Cardiac muscle cell (in vitro differentiated cells and primary cell): ENCODE results near the gene RAD54L2. TPM values are rescaled to one million over a fixed set of nuclear protein-coding genes. Genes with fewer than 3 reads are reported as not detected.
A peak's percentile ranks its signal among the peaks of the same experiment; 100 is the strongest.

Experiments used
- DNase-seq, 2 donors: peaks; one replicate each; pipeline versions ENCODE4 v3.0.0 to v3.0.0-alpha.2; 2010 to 2017; ENCODE audit warnings: low read depth in 1 of 2, low spot score in 1 of 2
- H3K27ac ChIP-seq: fragments of 200-600 bp; sonication (generic); 2 replicates; pipeline ENCODE4 v1.5.1; 2016
- H3K27me3 ChIP-seq: fragments of 200-600 bp; sonication (generic); 2 replicates; pipeline ENCODE4 v1.6.0; 2016; ENCODE audit warnings: control low read depth
- H3K36me3 ChIP-seq: fragments of 200-600 bp; sonication (generic); 2 replicates; pipeline ENCODE4 v1.5.1; 2016; ENCODE audit warnings: control low read depth
- H3K4me1 ChIP-seq: fragments of 200-600 bp; sonication (generic); 2 replicates; pipeline ENCODE4 v1.8.1; 2017; ENCODE audit warnings: low read depth, mild to moderate bottlenecking, mixed run types
- H3K4me3 ChIP-seq: fragments of 200-600 bp; sonication (generic); 2 replicates; pipeline ENCODE4 v1.5.1; 2016; ENCODE audit warnings: mild to moderate bottlenecking
- H3K9me3 ChIP-seq: fragments of 200-600 bp; sonication (generic); 2 replicates; pipeline ENCODE4 v1.5.1; 2017; ENCODE audit warnings: low read depth, mild to moderate bottlenecking, control low read depth
- CTCF ChIP-seq: IDR thresholded peaks from 2 replicates; pipeline ENCODE4 v1.5.1; 2012; ENCODE audit warnings: low read depth, mild to moderate bottlenecking, low read length
- polyA plus RNA-seq: library from polyadenylated mRNA; unstranded; fragments of >200 nt; fragmentation: Nextera tagmentation; extraction: Ambion mirVana; gene quantifications from 2 replicates; pipeline ENCODE4 v1.2.1, GENCODE V29; 2016
- total RNA-seq: library from RNA; depleted of rRNA; stranded (reverse); fragments of >200 nt; gene quantifications from 2 replicates; pipeline ENCODE4 v1.2.3, GENCODE V29; 2016

Gene RAD54L2
- total RNA-seq (14.0 and 22.0 TPM in 2 replicates), polyA plus RNA-seq (19.5 and 26.3 TPM in 2 replicates)

- H3K4me3 ChIP-seq = peak within 1 kb of the TSS; percentile 94
- H3K27me3 ChIP-seq = no peaks in the 10 kb centered on the region
- peak within 1 kb of the TSS; percentile 94 for H3K27ac ChIP-seq
- peak; percentile 92 for DNase-seq
- no peaks in the 10 kb centered on the region for H3K9me3 ChIP-seq
- peaks cover 5% of the 10 kb centered on the region for H3K36me3 ChIP-seq
- TF ChIP-seq CTCF = peak; percentile 23
- peaks cover 8% of the 10 kb centered on the region for H3K4me1 ChIP-seq
Observed at GRCh38 chr3:51538459-51539290, at the start of gene RAD54L2. Gene RAD54L2, plus strand, starts transcription at chr3:51538719. Its CDS starts 51,702 bp downstream, at chr3:51590421.

- Histone ChIP-seq H3K4me3 (peak overlapping the region; percentile 92), H3K27me3 (no peaks in the 10 kb centered on the region), H3K9me3 (no peaks in the 10 kb centered on the region), H3K4me1 (peaks cover 6% of the 10 kb centered on the region), H3K36me3 (no peaks in the 10 kb centered on the region), H3K27ac (peak overlapping the region; percentile 98)
- DNase-seq = peak; percentile 96
- no peak for TF ChIP-seq CTCF
Observed at GRCh38 chr3:51498876-51499738, 39.4 kb upstream of the RAD54L2 start.

GRCh38 chr3:51500632-51501131 is 37.8 kb upstream of the RAD54L2 start:
- peaks cover 6% of the 10 kb centered on the region for H3K4me1 ChIP-seq
- H3K9me3 ChIP-seq = no peaks in the 10 kb centered on the region
- no peaks in the 10 kb centered on the region for H3K36me3 ChIP-seq
- no peak for TF ChIP-seq CTCF
- peak overlapping the region; percentile 92 for H3K4me3 ChIP-seq
- DNase-seq = no peak
- peak overlapping the region; percentile 82 for H3K27ac ChIP-seq
- no peaks in the 10 kb centered on the region for H3K27me3 ChIP-seq

- peak; percentile 84 to 85 for DNase-seq
- H3K27me3 ChIP-seq = no peaks in the 10 kb centered on the region
- TF ChIP-seq CTCF = peak; percentile 95
- H3K9me3 ChIP-seq = no peaks in the 10 kb centered on the region
- no peak overlapping the region for H3K4me3 ChIP-seq
- no peaks in the 10 kb centered on the region for H3K36me3 ChIP-seq
- peaks cover 6% of the 10 kb centered on the region for H3K4me1 ChIP-seq
- H3K27ac ChIP-seq = no peak overlapping the region
Observed at GRCh38 chr3:51501833-51502561, 36.5 kb upstream of the RAD54L2 start.

GRCh38 chr3:51502562-51502910 is 36.0 kb upstream of the RAD54L2 start:
- Histone ChIP-seq H3K4me1 (peaks cover 6% of the 10 kb centered on the region), H3K36me3 (no peaks in the 10 kb centered on the region), H3K9me3 (no peaks in the 10 kb centered on the region), H3K4me3 (no peak overlapping the region), H3K27me3 (no peaks in the 10 kb centered on the region), H3K27ac (no peak overlapping the region)
- no peak for TF ChIP-seq CTCF
- DNase-seq = no peak
